ENCODE results near the gene C19orf38.

- no peak for TF ChIP-seq CTCF (conservative IDR thresholded peaks at IDR 0.05; ENCODE audit: low read depth, low read length)
- no peak for TF ChIP-seq EZH2phosphoT487 (IDR thresholded peaks at IDR 0.05; ENCODE audit: borderline replicate concordance, low read length)
Measured at GRCh38 chr19:10870501-10870954, 22.3 kb downstream of the C19orf38 start.
